GM12873 (cell line): ENCODE results near the gene PIP5KL1.

Experiments used
- CTCF ChIP-seq: IDR thresholded peaks from 2 replicates; pipeline ENCODE4 v1.5.1; 2012; ENCODE audit warnings: low read depth, mild to moderate bottlenecking, moderate library complexity, low read length, control low read depth; ENCODE audit not compliant: insufficient read depth; ENCODE audit errors: missing control alignments

Gene PIP5KL1

GRCh38 chr9:127929625-127929979, 975 bp downstream of the PIP5KL1 start:
- TF ChIP-seq CTCF: no peak

DNA sequence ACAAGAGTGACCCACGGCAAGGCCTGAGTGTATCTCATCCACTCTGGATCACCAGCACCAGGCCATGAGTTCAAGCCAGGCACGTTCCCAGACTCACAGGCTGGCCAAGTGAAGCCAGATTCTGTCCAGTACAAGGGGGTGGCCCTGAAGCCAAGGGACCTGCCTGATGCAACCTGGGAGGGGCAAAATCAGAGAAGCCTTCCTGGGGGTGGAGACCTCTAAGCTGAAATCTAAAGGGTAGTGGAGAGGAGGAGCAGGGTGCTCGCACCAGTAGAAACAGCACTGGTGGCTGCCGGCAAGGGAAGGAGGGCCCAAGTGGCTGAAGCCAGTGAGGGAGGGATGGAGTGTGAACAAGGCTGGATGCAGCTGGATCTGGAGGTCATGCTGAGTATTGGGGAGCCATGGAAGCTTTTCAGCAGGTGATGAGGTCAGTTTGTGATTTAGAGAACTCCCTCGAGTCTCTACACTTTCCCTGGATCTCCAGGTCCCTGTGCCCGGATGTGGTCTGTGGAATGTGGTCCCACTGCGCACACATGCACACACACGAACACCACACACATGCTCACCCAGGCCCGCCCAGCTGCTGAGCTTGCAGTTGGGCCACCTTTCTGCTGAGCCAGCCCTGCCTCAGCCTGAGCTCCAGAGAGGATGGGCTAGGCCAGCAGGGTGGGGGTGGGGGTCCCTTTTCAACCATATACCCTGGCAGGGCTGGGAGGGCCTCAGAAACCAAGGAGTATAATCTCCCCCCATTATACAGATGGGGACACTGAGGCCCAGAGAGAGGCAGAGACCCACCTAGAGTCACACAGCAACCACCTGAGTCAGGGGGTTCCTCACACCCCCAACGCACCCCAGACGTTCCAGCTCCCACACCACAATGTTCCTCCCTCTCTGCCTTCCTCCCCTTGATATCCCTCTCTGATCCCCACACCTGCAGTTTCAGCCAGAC, 1.6 kb downstream of the PIP5KL1 start:
- no peak for TF ChIP-seq CTCF

- TF ChIP-seq CTCF: no peak
Observed at GRCh38 chr9:127927988-127928675, 2.4 kb downstream of the PIP5KL1 start.

- TF ChIP-seq CTCF: no peak
Observed at GRCh38 chr9:127927201-127927987, 3.2 kb downstream of the PIP5KL1 start.

GRCh38 chr9:127926906-127927200, 3.7 kb downstream of the PIP5KL1 start:
- no peak for TF ChIP-seq CTCF

- no peak for TF ChIP-seq CTCF
Observed at GRCh38 chr9:127925959-127926905, 4.3 kb downstream of the PIP5KL1 start.
